Right kidney (tissue), 1 donor: ENCODE results near the gene F2RL3.
"Not testable (repeated sequence)": the region's sequence is repeated elsewhere in the genome, so short reads cannot be mapped to it uniquely, and the experiment has no call there.

Source experiments
- DNase-seq: peaks from one replicate; pipeline ENCODE4 v3.0.0-alpha.2; 2016

Gene F2RL3

GRCh38 chr19:16922592-16922934 is 33.8 kb downstream of the F2RL3 start:
- no peak for DNase-seq

GRCh38 chr19:16922949-16923348 is 34.1 kb downstream of the F2RL3 start:
- no peak for DNase-seq

- DNase-seq = no peak
Observed at GRCh38 chr19:16927883-16928282, 39.1 kb downstream of the F2RL3 start.

- no peak for DNase-seq
Observed at GRCh38 chr19:16928351-16928750, 39.6 kb downstream of the F2RL3 start.

GRCh38 chr19:16928916-16929315 is 40.1 kb downstream of the F2RL3 start:
- DNase-seq = no peak

GRCh38 chr19:16930753-16931152 is 42.0 kb downstream of the F2RL3 start:
- DNase-seq = no peak

- DNase-seq = no peak
Observed at GRCh38 chr19:16931306-16931705, 42.5 kb downstream of the F2RL3 start.

GRCh38 chr19:16934489-16934888 is 45.7 kb downstream of the F2RL3 start:
- DNase-seq = no peak

GRCh38 chr19:16936901-16937300 is 48.1 kb downstream of the F2RL3 start:
- DNase-seq = no peak

- not testable (repeated sequence) for DNase-seq
Observed at GRCh38 chr19:16937796-16938195, 49.0 kb downstream of the F2RL3 start.

GRCh38 chr19:16938211-16938610 is 49.4 kb downstream of the F2RL3 start:
- no peak for DNase-seq

GRCh38 chr19:16940063-16940462 is 51.3 kb downstream of the F2RL3 start:
- DNase-seq = not testable (repeated sequence)

GRCh38 chr19:16940626-16941025 is 51.8 kb downstream of the F2RL3 start:
- DNase-seq = no peak
